KG1 (cell line): ENCODE data around the gene LINGO4.

Experiments
- DNase-seq: peaks from one replicate; lab custom pipeline; 2025; lab: John Stamatoyannopoulos, UW

LINGO4 gene

DNA sequence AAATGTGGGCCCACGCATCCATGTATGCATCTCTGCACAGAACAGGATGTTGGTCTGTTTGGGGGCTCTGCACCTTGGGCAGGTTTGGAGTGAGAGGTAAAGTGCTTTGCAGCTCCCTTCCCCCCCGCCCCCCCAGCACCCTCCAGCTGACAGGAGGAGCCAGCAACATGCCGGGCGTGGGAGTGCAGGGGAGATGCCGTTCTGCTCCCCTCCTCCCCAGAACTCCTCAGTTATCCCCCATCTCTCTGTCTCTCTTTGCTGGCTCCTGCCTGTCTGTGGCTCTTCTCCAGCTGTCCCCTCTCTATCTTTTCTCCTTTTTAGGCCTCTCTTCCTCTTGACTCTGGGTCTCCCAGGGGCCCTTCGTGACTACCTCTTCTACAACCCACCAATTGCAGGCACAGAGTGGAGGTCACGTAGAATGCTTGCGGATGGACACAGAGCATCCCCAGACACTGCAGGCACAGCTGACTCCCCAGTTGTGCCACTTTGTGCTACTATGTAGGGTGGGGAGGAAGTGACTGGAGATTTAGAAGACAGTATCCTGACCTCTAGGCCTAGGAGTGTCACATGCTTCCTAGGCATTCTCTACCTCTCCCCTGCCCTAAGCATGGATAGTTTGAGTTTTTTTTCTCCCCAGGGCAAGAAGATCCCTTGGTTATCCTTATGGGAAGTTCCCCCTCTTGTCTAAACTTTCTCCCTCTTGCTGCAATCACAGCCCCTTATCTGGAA is 28.1 kb upstream of the LINGO4 start:
- DNase-seq = no peak

DNA sequence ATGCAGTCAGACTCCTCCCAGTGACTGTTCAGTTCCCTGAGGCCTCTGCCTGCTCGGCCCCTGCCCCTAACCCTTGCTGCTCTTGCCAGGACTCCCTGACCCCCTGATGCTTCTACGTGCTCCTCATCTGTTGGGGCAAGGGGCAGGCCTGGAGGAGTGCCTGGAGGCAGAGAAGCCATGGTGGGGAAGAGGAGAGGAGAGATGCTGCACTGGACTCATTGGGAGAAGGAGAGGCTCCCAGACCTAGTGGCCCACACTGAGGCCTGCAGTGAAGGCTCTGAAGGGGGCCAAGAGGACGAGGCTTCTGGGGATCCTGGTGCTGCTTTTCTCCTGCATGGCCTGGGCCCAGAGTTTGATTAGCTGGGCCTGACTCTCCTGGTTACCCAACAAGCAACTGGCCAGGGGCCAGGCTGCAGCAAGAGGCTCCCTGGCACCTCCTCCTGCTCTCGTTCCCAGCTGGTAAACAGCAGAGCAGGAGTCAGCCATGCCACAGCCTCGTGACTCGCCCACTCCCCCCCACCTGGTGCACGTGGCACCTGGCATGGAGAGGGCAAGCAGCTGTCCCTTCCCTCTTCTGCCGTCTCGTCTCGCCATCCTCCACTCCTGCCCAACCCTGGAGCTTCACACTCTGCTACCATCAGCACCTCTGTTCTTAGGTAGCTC is 27.2 kb upstream of the LINGO4 start:
- DNase-seq = no peak

DNA sequence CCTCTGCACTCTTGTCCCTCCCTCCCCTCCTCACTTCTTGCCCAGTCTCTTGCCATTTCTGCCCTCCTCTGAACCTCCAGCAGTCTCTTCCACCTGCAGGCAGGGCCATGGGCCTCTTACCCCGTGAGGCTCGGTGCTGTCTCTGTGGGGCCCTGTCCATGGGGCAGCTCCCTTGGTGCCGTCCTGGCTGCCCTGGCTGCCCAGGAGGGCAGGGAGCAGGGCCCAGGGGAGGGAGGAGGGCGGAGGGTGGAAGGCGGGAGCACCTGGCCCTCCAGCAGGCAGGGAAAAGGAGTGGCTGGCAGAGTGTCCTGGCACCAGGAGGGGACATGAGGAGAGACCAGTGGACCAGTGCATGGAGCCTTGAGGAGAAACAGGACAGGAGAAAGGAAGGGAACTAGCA is 26.4 kb upstream of the LINGO4 start, which contains the start of gene RORC:
Gene RORC, minus strand, starts transcription at position 198 of the 400 bp plus-strand sequence. Its CDS starts 38 bp downstream, at position 160.
- DNase-seq = no peak

DNA sequence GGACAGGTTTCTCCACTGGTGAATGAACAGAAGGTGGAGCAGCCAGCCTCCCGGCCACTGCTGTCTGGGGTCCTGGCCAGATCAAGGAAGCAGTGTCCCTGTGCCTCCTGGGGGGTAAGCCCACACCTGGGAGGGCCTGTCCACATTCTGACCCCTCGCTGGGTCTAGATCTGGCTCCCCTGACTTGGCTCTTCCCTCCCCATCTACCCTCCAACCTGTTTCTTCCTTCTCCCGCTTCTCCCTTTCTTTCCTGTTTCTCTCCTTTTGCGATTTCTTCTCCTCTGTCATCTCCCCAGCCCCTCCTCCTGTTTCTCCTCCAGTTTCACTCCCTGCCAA is 26.0 kb upstream of the LINGO4 start:
- DNase-seq = no peak

DNA sequence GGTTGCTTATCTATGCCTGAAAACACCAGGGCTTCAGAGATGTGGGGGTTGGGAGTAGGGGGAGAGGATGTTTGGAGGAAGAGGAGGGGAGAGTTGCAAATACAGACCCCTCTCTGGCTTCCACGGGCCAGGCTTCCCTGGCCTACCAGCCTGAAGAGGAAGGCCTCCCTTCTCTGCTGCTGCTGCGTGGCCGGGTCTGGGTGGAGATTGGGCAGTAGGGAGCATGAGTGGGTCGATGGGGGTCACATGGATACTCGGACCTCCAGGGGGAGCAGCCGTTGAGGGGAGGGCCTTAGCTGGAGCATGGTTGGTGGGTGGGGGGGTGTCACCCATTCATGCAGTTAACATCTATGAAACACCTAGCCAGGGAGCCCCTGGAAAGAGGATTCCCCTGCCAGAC is 24.8 kb upstream of the LINGO4 start:
- DNase-seq = no peak

DNA sequence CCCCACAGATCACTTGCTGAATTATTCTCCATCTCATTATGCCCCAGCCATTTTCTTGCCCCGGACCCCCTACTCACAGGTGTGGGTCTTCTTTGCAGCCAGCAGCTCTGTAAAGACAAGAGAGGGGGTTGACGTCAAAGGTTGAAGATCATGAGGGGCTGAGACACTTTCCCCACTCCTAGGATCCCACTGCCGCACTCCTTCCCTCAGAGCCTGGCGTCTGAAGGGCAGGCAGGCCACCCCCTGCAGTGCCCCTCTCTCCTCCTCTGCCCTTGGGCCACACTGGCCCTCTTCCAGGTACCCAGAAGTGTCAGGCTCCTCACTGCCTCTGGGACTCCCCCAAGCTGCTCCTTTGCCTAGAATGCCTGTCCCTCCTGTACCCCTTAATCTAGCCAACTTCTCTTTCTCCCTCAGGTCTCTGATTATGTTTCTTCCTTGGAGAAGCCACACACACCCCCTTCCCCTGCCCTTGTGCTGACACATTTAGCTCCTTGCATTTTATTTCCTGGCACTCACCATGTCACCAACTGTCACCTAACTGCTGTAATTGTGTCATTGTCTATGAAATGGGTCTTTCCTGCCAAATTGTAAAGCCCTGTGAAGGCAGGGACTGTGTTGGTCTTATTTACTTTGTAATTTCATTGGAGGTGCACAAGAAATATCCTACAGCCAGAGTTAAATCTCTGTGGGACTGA is 24.3 kb upstream of the LINGO4 start:
- DNase-seq = no peak

DNA sequence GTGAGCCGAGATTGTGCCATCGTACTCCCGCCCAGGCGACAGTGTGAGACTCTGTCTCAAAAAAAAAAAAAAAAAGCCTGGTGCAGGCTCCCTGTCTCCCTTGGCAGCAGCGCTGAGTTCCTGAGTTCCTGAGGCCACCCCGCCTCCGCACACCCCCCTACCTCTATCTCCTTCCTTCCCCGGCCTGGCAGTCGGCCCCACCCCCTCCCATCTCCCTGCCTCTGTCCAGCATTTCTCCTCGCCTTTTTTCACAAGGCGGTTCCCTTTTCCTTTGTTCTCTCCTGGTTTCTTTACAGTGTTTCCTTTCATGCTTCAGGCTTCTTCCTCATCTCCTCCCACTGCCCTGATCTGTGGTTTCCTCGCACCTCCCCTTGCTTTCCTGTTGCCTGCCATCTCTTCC is 23.7 kb upstream of the LINGO4 start:
- no peak for DNase-seq

DNA sequence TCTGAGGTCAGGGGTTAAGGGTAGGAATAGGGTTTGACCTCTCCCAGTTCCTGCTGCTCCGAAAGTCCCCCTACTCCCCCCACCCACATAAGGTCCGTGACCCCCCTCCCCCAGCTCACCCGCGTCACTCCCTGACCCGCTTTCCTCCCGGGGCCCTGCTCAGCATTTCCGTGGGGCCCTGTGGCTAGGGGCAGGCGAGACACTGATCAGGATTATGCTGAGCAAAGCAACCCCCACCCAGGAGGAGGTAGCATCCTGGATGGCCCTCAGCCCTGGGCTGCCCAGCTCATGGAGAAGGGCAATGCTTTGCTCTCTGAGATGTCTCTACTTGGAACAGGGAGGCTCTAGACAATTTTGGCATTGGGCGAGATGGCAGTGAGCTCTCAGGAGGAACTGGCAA is 22.6 kb upstream of the LINGO4 start:
- no peak for DNase-seq

DNA sequence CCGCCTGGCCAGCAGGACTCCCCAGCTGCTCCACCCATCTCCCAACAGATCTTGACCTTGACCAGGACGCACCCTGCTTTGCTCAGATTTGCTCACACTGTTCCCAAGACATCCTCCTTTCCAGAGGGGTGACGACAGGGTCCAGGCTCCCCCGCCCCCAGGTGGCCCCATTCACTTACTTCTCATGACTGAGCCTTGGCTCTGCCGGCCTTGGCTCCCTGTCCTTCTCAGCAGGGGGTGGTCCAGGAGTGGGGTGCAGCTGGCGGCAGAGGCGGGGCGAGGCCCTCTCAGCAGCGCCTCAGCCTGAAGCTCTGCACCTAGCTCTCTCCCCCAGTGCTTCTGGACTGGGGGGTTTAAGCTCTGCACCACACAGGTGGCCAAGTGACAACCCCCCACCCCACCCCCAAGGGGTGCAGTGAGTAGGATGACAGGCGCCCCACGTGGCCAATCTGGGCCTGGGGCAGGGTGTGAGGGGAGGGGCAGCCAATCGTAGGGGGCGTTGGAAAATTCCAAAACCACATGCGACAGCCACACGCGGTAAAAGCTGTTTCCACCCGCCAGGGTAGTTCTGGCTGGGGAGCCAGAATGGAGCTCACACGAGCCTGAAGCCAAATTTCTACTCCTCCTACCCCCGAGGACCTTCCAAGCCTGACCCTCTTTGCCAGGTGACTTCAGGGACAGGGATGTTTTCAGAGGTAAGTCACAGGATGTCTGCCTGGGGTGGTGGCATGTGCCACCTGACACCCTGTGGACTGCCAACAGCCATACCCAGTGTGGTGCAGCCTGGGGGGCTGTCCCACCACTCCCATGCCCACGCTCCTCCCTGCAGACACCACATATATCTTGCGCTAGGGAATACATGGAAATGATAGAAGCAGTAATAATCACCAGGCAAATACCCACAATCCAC is 20.8 kb upstream of the LINGO4 start:
- DNase-seq = no peak

DNA sequence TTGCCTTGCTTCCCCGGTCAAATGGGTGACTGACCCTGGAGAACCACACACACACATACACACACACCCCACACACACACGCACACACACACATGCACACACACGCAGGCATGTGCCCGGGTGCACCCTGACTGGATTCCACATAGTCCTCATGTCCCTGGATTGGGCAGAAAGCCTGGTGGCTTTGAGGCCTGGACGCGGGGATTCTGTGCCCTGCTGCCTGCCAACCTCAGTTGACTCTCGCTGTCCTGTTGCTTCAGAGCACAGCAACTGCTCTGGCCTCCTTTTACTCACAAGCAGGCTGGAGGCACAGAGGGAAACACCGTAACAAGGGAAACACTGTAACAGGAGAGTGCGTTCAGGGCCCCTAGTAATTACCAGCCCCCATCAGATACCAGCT is 20.0 kb upstream of the LINGO4 start:
- DNase-seq = no peak

DNA sequence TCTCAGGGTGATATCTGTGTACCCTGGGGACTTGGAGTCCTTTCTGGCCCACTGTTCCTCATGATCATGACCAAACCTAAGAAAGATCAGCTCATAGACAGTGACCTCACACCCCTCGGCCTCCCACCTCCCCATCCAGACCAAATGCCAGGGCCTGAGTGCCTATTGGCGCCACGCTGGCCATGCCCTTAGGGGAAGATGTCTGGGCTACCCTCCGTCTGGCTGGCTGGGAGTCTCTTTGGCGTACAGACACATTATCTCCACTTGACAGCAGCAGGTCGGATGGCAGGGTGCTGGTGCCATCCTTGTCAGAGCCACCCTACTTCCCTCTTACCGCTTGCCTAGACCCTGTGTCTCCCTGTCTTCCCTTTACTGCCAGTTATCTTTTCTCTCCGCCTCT is 18.0 kb upstream of the LINGO4 start:
- no peak for DNase-seq

DNA sequence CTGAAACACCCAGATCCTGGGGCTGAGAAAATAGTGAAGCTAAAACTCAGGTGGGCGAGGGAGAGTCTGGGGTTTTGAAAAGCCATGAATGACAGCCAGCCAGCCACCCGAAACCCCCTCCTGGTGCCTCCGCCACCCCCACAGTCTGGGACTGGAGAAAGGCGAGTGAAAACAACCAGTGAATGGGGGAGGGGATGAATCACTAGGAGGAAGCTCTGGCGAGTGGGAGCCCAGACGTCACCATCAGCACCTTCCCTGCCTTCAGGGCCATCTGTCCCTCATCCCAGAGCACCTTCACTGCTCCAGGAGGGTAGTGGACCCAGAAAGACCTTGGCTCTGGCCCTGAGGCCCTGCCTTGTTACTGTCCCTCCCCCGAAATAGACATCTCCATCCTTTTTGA is 17.2 kb upstream of the LINGO4 start:
- no peak for DNase-seq

DNA sequence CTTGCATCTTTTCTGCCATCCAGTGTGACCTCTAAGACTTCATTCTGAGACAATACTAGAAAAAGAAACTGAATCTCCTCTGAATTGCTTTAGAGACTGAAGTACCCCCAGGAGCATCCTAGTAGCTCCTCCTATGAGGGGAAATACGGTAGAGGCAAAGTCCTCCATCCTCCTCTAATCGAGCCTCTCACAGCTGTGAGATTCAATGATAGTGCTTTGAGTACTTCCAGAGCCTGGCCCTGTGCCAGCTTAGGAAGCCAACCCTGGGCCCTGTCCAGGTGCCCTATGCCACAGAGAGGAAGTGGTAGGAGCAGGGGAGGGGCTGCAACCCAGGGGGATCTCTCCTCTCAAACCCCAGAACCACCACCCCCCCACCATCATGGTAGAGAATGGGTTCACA is 15.7 kb upstream of the LINGO4 start:
- no peak for DNase-seq

DNA sequence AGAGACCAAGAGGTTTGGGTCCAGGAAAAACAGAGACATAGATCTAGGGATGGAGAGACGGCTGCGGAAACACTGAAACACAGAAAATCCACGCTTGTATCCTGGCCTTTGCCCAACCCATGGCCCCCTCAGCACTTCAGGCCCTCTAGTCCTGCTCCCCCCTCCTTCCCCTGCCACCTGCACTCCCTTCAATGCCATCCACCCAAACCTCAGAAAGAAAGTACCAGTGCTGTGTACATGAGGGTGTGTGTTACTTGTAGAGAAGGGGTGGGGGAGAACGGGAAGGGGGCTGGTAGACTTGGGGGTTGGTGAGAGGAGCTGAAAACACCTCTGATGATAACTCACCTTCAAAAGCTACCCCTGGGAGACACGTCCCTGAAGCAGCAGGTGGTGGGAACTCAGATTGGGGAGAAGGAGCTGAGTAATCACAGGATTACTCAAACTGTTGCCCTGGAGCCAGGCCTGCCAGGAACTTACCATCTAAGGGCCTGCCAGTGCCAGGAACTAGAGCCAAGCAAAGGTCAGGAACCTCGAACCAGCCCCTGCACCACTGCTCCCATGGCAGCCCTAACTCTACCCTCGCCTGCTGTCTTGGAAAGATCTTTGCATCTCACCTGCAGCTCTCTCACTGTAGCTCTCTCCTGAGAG is 14.9 kb upstream of the LINGO4 start:
- DNase-seq = no peak

DNA sequence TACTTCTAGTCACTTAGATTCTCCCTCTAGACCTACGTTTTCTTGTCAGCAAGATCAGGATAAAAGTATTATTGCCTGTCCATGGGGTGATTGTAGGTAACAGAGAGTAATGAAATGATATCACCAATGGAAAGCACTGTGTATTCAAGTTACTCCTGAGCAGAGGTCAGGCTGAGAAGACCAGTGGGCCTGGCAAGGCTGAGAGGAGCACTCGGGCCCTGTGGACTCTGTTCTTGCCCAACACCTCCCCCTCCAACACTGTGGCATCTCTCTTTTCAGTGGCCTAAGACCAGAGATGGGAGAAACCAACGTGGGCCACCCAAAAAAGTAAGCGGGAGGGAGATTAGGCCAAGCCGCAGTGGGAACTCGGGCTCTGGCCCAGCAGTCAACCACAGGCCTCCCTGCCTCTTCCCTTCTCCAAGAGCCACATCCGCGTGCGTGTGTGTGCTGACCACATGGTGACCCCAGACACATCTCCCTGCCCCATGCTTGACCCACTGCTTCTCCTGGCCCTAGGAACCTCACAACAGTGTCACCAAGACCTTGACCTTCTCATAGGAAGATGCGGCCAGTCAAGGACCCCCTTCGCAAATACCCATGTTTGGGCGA is 14.1 kb upstream of the LINGO4 start:
- DNase-seq = no peak

DNA sequence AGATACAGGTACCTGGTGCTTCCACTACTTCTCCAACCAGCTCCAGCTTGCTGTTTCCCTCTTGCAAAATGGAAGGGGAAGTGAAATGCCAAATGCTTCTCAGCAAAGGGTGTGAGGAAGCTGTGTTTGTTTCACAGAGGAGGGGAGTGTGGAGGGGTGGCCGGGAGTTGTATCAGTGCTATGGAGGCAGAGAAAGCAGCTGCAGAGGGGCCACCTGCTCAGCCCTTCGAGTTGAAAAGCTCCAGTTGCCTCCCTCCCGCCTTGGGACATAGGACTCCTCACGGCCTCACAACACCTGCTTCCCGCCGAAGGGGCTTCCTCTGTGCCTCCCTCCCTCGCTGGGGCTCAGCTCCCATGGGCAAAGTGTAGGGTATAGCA is 12.1 kb upstream of the LINGO4 start:
- no peak for DNase-seq

DNA sequence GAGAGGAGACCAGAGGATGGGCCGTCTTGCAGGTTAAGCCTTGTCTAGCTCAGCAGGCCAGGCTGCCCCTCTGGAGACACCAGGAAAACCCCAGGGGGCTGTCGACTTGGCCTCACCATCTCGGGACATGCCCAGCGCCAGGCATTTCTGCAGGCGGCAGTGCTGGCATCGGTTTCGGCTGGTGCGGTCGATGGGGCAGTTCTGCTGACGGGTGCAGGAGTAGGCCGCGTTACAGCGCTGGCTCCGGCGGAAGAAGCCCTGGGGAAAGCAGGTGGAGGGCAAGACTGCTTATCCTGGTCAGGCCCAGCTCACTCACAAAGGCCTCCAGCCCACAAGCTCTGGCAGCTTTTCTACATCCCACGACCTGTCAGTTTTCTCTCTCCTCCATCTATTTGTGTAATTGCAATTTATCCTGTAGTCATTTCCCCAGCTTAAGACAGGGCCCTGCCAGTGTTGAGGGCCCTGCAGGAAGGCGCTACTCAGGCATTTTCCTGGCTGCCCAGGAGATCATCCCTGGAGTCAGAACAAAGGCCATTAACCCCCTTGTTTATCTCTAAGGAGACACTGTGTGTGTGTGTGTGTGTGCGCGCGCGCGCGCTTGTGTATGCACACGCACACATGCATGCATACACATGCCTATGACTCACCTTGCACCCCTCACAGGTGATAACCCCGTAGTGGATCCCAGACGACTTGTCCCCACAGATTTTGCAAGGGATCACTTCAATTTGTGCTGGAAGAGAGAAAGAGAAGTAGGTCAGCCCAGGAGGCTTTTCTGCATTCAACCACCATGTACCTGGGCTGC is 11.5 kb upstream of the LINGO4 start:
- no peak for DNase-seq

DNA sequence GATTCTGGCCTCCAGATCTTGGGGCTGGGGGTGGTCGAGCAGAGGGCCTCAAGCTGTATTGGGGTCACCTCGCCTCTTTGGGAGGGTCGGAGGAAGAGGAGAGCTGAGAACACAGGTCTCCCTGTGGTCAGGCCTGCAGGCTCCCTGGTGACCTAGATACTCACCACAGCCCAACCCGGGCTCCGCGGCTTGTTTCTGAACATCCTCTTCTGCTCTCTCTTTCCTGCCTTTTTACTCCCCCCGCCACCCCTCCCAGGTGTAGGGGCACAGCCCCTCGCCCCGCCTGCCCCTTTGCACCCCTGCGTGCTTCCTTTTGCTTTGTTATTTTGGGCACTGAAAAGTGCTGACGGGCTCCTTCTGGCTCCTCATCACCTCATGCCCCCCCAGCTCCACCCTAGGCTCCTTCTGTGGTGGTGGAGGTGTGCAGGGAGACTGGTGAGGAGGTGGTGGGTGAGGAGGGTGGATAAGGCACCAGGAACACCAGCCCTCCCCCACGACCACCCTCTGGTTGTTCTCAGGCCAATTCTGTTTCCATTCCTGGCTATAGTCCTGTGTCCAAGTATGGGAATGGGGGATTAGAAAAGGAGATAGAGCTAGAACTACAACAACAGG is 10.6 kb upstream of the LINGO4 start:
- DNase-seq = peak; percentile 15

DNA sequence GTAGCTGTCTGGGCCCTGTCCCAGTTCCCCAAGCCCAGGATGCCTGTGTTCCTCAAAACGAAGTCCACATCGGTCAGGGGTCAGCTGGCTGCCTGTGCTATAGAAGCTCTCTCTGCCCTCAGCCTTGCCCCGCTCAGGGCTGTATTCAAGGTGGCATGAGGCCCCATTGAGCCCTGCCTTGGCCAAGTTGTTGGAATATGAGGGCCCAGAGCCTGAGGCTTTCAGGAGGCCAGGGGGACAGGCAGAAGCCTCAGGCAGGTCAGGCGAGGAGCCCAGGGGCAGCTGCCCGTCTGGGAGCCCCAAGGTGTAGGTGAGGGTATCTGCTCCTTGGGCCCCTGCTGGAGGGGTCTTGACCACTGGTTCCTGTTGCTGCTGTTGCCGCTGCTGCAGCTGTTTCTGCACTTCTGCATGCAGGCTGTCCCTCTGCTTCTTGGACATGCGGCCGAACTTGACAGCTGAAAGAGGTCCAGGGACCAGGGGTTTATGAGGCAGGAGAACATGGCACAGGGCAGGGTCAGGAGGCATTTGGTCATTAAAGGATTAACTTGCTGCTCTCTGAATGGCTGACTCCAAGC is 9.8 kb upstream of the LINGO4 start:
- no peak for DNase-seq

DNA sequence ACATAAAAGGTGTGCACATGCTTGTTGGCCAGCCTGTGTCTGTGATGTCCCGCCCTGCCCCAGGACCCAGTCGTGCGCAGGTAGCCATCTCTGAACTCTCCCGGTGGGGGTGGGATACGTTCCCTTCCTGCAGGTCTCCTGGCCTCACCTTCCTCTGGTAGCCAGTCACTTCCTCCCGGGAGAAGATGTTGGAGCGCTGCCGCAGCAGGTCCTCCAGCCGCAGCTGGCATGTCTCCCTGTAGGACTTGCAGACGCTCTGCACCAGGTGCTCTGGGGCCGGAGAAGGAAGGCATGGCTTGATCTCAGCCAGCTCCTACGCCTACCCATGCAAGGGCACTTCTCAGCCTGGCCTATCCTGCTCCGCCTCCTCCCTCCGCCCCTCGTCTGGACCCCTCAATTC is 9.2 kb upstream of the LINGO4 start:
- no peak for DNase-seq
